Activated CD4-positive, alpha-beta T cell treated with anti-CD3 and anti-CD28 coated beads, Interleukin-2, amount 50 U/mL, for 16 hours (primary cell): ENCODE data around the gene NUDT14.

Source experiments
- DNase-seq: peaks from one replicate; pipeline ENCODE4 v3.0.0-alpha.2; 2020

Gene NUDT14

GRCh38 chr14:105123981-105124765, 56.9 kb downstream of the NUDT14 start:
- no peak for DNase-seq

- no peak for DNase-seq
These were observed 57.9 kb downstream of the NUDT14 start for GRCh38 chr14:105123064-105123665.
